ENCODE data around the gene ZCCHC2.

Gene ZCCHC2

GRCh38 chr18:62572456-62572855 lies 49.6 kb downstream of the ZCCHC2 start:
- in situ Hi-C loops (cut with MboI; ENCODE audit: low sequenced_read_pairs), result loop anchor here (25.0 kb wide), 1 partner anchor 385 kb away; the partner anchor contains the start of genes PIGN and RELCH

- in situ Hi-C loops (cut with MboI; ENCODE audit: low sequenced_read_pairs), result loop anchor here (25.0 kb wide), 1 partner anchor 387 kb away; the partner anchor contains the start of genes PIGN and RELCH
Measured at GRCh38 chr18:62574776-62575175, 52.0 kb downstream of the ZCCHC2 start.

GRCh38 chr18:62576271-62576670 lies 53.4 kb downstream of the ZCCHC2 start:
- in situ Hi-C loops (cut with MboI; ENCODE audit: low sequenced_read_pairs), result no loop called here

GRCh38 chr18:62576845-62577512 lies 54.2 kb downstream of the ZCCHC2 start:
- in situ Hi-C loops (cut with MboI; ENCODE audit: low sequenced_read_pairs), result no loop called here

GRCh38 chr18:62577765-62578164 lies 54.9 kb downstream of the ZCCHC2 start:
- in situ Hi-C loops (cut with MboI; ENCODE audit: low sequenced_read_pairs), result no loop called here

GRCh38 chr18:62578980-62579511 lies 56.2 kb downstream of the ZCCHC2 start:
- in situ Hi-C loops (cut with MboI; ENCODE audit: low sequenced_read_pairs), result no loop called here

DNA sequence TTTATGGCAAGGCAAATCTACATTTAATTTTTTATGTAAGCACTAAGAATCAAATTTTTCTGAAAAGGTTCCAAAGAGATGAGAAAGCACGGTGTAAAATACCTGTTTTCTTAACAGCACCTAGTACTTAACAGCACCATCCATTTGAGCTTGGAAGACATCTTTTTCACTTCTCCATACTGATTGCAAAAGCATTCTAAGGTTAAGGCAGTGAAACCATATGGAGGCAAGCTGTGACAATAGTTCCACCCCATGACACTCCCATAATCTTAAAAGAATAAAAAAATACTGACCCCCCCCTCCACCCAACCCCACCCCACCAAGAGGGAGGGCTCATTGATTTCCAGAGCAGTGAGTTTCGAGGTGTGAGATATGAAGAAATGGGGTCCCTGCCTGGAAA lies 60.6 kb downstream of the ZCCHC2 start:
- in situ Hi-C loops (cut with MboI; ENCODE audit: low sequenced_read_pairs), result no loop called here

GRCh38 chr18:62584241-62585120 lies 61.7 kb downstream of the ZCCHC2 start:
- in situ Hi-C loops (cut with MboI; ENCODE audit: low sequenced_read_pairs), result no loop called here

GRCh38 chr18:62585274-62586150 lies 62.7 kb downstream of the ZCCHC2 start:
- in situ Hi-C loops (cut with MboI; ENCODE audit: low sequenced_read_pairs), result no loop called here

- in situ Hi-C loops (cut with MboI; ENCODE audit: low sequenced_read_pairs), result no loop called here
Measured at GRCh38 chr18:62586151-62586774, 63.4 kb downstream of the ZCCHC2 start.

- in situ Hi-C loops (cut with MboI; ENCODE audit: low sequenced_read_pairs), result no loop called here
Measured at GRCh38 chr18:62586781-62587487, 64.1 kb downstream of the ZCCHC2 start.

- in situ Hi-C loops (cut with MboI; ENCODE audit: low sequenced_read_pairs), result no loop called here
Measured at GRCh38 chr18:62587689-62588088, 64.9 kb downstream of the ZCCHC2 start.

- in situ Hi-C loops (cut with MboI; ENCODE audit: low sequenced_read_pairs), result no loop called here
Measured at GRCh38 chr18:62588217-62588616, 65.4 kb downstream of the ZCCHC2 start.

DNA sequence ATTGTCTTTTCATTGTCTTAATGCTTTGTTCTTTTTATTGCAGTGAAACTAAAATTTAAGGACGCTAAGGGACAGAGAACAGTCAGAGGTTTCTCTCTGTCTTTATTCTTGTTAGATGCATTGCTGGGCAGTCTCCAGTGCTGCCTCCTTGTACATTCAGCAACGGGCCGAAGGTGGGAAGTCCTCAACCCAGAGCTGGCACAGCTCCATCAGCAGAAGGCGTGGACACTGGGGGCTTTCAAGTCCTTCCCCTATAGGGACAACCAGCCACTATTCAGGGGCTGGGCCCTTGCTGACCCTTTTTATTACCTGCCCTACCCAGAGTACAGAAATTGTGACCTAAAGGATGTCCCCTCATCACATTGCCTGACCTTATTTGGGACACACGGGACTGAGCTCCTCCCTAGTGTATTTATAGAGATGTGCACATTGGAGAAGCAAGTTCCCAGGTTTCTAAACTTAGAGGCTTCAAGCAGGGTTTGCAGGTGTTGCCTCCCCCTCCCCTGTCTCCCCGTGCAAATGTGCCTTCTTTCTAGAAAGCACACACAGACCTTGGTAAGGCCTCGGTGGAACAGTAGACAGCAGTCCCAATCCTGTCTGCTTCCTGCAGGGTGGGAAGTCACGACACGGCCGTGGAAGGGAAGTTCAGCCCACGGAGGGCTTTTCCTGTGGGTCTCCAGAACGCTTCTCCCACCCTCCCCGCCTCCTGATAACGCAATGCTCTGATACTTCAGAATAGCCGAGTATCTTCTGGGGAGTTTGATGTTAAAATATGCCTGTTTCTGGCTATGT lies 68.2 kb downstream of the ZCCHC2 start:
- in situ Hi-C loops (cut with MboI; ENCODE audit: low sequenced_read_pairs), result no loop called here

DNA sequence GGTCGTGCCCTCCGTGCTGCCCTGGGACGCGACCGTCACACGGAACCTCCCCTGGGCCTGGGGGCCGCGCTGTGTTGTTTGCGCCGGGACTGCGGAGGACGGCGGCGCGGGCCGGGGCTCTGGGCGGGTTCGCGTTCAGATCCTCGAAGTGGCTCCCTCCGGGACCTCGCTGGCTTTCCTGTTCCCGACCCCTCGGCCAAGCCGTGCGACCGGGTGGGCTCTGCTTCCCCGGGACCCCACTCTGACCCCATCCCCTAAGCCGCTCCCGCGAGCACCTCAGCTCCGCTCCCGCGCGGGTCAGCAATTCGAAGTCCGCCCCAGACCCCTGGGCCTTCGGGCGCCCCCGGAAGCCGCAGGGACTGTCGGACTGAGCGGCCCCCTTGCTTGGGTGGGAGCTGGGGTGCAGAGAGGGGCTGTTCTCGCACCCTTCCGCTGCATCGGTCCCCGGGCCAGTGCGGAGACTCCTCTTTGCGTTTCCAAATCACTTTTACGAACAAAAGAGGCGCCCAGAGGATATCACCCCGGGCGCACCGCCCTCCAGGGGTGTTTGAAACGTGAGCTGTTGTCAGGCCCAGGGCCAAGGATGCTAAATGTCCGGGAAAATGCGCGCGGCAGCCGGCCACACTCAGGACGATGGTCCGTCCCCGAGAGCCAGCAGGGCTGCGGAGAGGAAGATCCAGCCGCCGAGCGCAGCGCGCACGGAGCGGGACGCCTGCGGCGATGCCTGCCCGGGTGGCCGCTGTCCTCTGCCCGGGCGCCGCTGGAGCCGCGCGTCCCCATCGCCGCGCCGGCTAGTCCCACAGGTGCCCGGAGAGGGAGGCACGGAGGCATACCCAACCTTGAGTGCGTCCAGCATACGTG lies 73.5 kb downstream of the ZCCHC2 start:
- in situ Hi-C loops (cut with MboI; ENCODE audit: low sequenced_read_pairs), result no loop called here

- in situ Hi-C loops (cut with MboI; ENCODE audit: low sequenced_read_pairs), result loop anchor here (25.0 kb wide), 1 partner anchor 735 kb away; no protein-coding TSS in a partner anchor
Measured at GRCh38 chr18:62601871-62602270, 79.0 kb downstream of the ZCCHC2 start.

DNA sequence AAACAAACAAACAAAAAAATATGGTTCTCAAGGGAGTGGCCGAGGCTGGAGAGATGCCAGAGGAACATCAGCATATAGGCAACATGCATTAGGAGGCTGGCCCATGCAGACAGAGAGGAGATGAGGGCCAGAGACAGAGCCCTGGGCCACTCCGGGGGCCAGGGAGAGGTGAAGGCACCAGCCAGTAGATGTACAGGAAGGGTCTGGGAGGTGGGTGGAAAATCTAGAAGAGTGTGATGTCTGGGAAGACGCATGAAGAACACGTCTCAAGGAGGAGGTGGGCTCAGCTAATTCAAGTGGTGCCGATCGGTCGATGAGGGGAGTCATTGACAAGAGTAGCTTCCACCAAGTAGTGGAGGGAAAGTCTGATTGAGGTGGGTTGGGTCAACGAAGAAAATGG lies 79.9 kb downstream of the ZCCHC2 start:
- in situ Hi-C loops (cut with MboI; ENCODE audit: low sequenced_read_pairs), result loop anchor here (25.0 kb wide), 1 partner anchor 735 kb away; no protein-coding TSS in a partner anchor

DNA sequence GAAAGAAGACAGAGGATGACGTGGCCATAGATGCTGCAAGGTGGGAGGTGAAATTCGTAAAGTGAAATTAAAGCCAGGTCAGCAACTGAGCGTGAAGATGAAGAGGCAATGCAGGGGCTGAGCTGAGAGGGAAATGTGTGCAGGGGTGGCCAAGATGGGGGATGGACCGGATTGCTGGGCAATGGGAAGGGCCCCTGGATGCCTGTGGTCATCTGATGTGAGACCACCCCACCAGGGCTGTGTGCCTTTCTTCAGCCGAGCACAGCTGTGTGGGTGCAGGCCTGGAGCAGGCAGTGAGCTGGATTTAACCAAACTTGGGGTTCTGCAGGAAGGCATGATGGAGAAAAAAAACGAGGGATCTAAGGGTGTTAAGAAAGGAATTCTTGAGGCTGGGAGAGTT lies 80.4 kb downstream of the ZCCHC2 start:
- in situ Hi-C loops (cut with MboI; ENCODE audit: low sequenced_read_pairs), result loop anchor here (25.0 kb wide), 1 partner anchor 734 kb away; no protein-coding TSS in a partner anchor
